ENCODE results near the gene GNAQ. TPM values are rescaled to one million over a fixed set of nuclear protein-coding genes. Genes with fewer than 3 reads are reported as not detected.

Gene GNAQ
- total RNA-seq, 1 experiment from 2014 or later = 38.2 TPM

DNA sequence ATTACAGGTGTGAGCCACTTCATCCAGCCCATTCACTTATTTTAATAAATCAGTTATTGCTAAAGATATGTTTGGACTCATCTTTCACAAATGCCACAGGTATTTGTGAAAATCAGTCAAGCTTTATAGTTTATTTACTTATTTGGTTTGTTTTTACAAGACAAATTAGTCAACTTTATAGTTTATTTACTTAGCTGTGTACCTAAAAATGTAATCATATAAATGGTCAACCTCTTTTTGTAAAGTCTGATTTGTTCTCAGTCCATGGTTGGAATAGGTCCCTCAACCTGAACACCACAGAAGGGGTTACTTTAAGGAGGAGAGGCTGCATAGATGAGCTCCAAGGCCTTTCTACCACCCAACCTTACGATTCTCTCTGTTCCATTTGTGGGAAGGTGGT lies 80.2 kb downstream of the GNAQ start:
- no TSS peak for BruUV-seq (replicated peaks)
- no peak for DNase-seq (ENCODE audit: unreplicated experiment)
- POLR2A ChIA-PET = interaction anchor here (0.6 to 4.4 kb wide), 4 partner anchors 11 to 104 kb away, joined by 3 to 11 read pairs (median 3); no protein-coding TSS in a partner anchor
- TF ChIP-seq, protein P1, sequence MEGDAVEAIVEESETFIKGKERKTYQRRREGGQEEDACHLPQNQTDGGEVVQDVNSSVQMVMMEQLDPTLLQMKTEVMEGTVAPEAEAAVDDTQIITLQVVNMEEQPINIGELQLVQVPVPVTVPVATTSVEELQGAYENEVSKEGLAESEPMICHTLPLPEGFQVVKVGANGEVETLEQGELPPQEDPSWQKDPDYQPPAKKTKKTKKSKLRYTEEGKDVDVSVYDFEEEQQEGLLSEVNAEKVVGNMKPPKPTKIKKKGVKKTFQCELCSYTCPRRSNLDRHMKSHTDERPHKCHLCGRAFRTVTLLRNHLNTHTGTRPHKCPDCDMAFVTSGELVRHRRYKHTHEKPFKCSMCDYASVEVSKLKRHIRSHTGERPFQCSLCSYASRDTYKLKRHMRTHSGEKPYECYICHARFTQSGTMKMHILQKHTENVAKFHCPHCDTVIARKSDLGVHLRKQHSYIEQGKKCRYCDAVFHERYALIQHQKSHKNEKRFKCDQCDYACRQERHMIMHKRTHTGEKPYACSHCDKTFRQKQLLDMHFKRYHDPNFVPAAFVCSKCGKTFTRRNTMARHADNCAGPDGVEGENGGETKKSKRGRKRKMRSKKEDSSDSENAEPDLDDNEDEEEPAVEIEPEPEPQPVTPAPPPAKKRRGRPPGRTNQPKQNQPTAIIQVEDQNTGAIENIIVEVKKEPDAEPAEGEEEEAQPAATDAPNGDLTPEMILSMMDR (IDR thresholded peaks at IDR 0.05; ENCODE audit: unreplicated experiment) = no peak
- Mint-ChIP-seq H3K9me3 (ENCODE audit: unreplicated experiment) (no peaks in the 10 kb centered on the region), H3K27ac (ENCODE audit: low read depth, unreplicated experiment) (no peak overlapping the region), H3K27me3 (ENCODE audit: insufficient read depth, unreplicated experiment) (no peaks in the 10 kb centered on the region), H3K4me3 (ENCODE audit: unreplicated experiment) (no peak overlapping the region), H3K36me3 (ENCODE audit: insufficient read depth, unreplicated experiment) (peaks cover 6% of the 10 kb centered on the region), H3K4me1 (ENCODE audit: insufficient read depth, unreplicated experiment) (peaks cover 15% of the 10 kb centered on the region)
- CTCF ChIA-PET = interaction anchor here (0.5 to 1.4 kb wide), 6 partner anchors 26 to 518 kb away, joined by 3 to 5 read pairs (median 3); no protein-coding TSS in a partner anchor
- intact Hi-C loops (cut with micrococcal nuclease) = no loop called here

DNA sequence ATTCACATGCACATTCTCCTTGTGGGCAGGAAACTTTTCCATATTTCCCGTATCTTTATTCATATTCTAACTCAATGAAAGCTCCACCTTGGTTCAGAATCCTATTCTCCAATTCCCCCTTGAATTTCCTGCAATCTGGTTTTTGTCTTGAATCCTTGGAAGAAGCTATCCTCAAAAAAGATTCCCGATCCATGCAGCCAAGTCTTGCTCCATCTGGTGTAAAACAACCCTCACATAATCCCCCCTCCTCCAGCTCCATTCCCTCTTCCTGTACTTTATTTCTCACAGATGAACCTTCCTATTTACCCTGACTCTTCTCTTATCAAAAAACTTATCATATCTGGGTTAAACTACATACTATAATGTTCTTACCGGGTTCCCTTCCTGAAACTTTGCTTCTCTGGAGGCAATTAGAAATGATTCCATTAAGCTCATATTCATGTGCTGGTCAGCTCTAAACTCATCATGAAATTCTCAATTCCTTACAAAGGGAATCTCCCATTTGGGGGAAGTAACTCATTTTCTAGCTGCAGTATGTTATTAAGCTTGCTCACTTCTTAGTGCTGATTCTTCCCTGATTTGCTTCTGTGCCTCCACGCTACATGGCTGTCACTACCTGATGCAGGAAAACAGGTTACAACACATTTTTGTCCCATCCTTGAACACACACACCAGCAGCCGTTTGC lies 81.7 kb downstream of the GNAQ start:
- ChIA-PET POLR2A (interaction anchor here (0.7 to 4.4 kb wide), 2 partner anchors 9 to 99 kb away, joined by 4 to 11 read pairs; no protein-coding TSS in a partner anchor), CTCF (interaction anchor here (0.7 to 1.4 kb wide), 6 partner anchors 9 to 517 kb away, joined by 3 to 5 read pairs (median 4); no protein-coding TSS in a partner anchor)
- Mint-ChIP-seq H3K9me3 (ENCODE audit: unreplicated experiment) (no peaks in the 10 kb centered on the region), H3K36me3 (ENCODE audit: insufficient read depth, unreplicated experiment) (peaks cover 6% of the 10 kb centered on the region), H3K27me3 (ENCODE audit: insufficient read depth, unreplicated experiment) (no peaks in the 10 kb centered on the region), H3K27ac (ENCODE audit: low read depth, unreplicated experiment) (no peak overlapping the region), H3K4me3 (ENCODE audit: unreplicated experiment) (no peak overlapping the region), H3K4me1 (ENCODE audit: insufficient read depth, unreplicated experiment) (peaks cover 23% of the 10 kb centered on the region)
- DNase-seq (ENCODE audit: unreplicated experiment) = no peak
- no TSS peak for BruUV-seq (replicated peaks)
- TF ChIP-seq, protein P1 (IDR thresholded peaks at IDR 0.05; ENCODE audit: unreplicated experiment) = no peak
- intact Hi-C loops (cut with micrococcal nuclease) = no loop called here

DNA sequence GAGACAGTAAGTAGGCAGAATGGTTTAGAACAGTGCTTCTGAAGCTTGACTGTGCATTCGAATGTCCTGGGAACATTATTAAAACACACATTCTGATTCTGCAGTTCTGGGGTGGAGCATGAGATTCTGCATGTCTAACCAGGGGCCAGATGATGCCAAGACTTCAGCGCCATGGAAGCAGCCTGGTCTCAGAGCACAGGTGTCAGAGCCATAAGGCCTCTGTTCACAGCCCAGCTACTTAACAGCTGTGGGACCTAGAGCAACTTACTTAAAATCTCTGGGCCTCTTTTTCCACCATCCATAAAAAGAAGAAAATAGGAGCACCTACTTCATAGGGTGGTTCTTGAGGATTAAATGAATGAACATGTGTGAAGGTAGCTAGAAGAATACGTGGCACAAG lies 84.0 kb downstream of the GNAQ start:
- TF ChIP-seq, protein P1 (IDR thresholded peaks at IDR 0.05; ENCODE audit: unreplicated experiment) = no peak
- no peaks in the 10 kb centered on the region for H3K27me3 Mint-ChIP-seq (ENCODE audit: insufficient read depth, unreplicated experiment)
- no peak for DNase-seq (ENCODE audit: unreplicated experiment)
- peaks cover 18% of the 10 kb centered on the region for H3K4me1 Mint-ChIP-seq (ENCODE audit: insufficient read depth, unreplicated experiment)
- CTCF ChIA-PET = no interaction called here
- BruUV-seq (replicated peaks) = no TSS peak
- no peaks in the 10 kb centered on the region for H3K9me3 Mint-ChIP-seq (ENCODE audit: unreplicated experiment)
- H3K36me3 Mint-ChIP-seq (ENCODE audit: insufficient read depth, unreplicated experiment) = peaks cover 6% of the 10 kb centered on the region
- POLR2A ChIA-PET = no interaction called here
- no peak overlapping the region for H3K4me3 Mint-ChIP-seq (ENCODE audit: unreplicated experiment)
- no peak overlapping the region for H3K27ac Mint-ChIP-seq (ENCODE audit: low read depth, unreplicated experiment)
- intact Hi-C loops (cut with micrococcal nuclease) = no loop called here

DNA sequence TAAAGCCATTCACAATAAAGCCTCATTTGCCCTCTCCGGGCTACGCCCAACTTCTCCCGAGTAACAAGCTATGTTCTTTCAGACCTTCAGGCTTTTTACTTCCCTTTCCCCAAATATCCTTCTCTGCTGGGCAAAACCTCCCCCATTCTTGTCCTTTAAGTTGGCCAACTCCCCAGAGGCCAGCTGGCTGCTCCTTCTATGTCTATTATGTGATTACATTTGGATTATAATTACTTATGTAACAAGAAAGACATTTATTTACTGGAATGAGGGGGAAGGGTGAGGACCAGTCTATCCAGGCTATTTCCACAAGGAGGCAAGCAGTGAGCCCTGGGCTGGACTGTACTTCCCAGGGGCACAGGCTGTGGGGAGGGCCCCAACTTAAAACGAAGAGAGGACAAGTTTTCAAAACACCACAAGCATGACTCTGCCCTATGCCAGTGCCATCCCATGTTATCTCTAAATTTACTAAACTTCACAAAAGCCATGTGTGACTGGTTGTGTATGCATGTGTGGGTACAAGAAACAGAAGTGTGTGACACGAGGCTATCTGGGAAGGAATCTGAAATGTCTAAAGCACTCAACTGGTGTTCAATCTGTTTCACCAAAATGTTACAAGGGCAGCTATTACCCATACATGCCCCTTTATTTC lies 84.5 kb downstream of the GNAQ start:
- peaks cover 15% of the 10 kb centered on the region for H3K4me1 Mint-ChIP-seq (ENCODE audit: insufficient read depth, unreplicated experiment)
- intact Hi-C loops (cut with micrococcal nuclease) = no loop called here

More for the DNA sequence above, 84.5 kb downstream of the GNAQ start:
- no peak overlapping the region for H3K27ac Mint-ChIP-seq (ENCODE audit: low read depth, unreplicated experiment)
- no peak overlapping the region for H3K4me3 Mint-ChIP-seq (ENCODE audit: unreplicated experiment)
- no TSS peak for BruUV-seq (replicated peaks)
- peaks cover 6% of the 10 kb centered on the region for H3K36me3 Mint-ChIP-seq (ENCODE audit: insufficient read depth, unreplicated experiment)
- no peak for DNase-seq (ENCODE audit: unreplicated experiment)
- POLR2A ChIA-PET = no interaction called here
- TF ChIP-seq, protein P1 (IDR thresholded peaks at IDR 0.05; ENCODE audit: unreplicated experiment) = no peak
- CTCF ChIA-PET = no interaction called here
- H3K9me3 Mint-ChIP-seq (ENCODE audit: unreplicated experiment) = no peaks in the 10 kb centered on the region
- no peaks in the 10 kb centered on the region for H3K27me3 Mint-ChIP-seq (ENCODE audit: insufficient read depth, unreplicated experiment)

All from MCF 10A (cell line).